OCI-LY7 (cell line): ENCODE results near the gene ARL6IP5. TPM values are rescaled to one million over a fixed set of nuclear protein-coding genes. Genes with fewer than 3 reads are reported as not detected.
A peak's percentile ranks its signal among the peaks of the same experiment; 100 is the strongest.

Source experiments
- BruUV-seq: library from RNA; stranded (reverse); fragments of 400-500 nt; replicated peaks from 2 replicates; lab custom pipeline; 2021; lab: Mats Ljungman, UMichigan
- CTCF ChIA-PET: fragments of 300-600 bp; sonication (Branson Sonifier 250); formaldehyde crosslinking; loops from one replicate; lab custom pipeline; 2022; ENCODE audit warnings: antibody characterized with exemption; ENCODE audit not compliant: unreplicated experiment; lab: Charles Lee
- POLR2A ChIA-PET: fragments of 300-600 bp; sonication (Branson Sonifier 250); formaldehyde crosslinking; loops from one replicate; lab custom pipeline; 2022; ENCODE audit warnings: antibody characterized with exemption; lab: Charles Lee
- DNase-seq: peaks from one replicate; pipeline ENCODE4 v3.0.0-alpha.2; 2015; ENCODE audit warnings: low spot score
- H2AFZ ChIP-seq: fragments of 200-600 bp; sonication (generic), shearing (Covaris generic); 2 replicates; pipeline ENCODE4 v1.6.1; 2014; ENCODE audit warnings: mild to moderate bottlenecking, antibody characterized with exemption, low read length, moderate library complexity
- H3K27ac ChIP-seq: fragments of 200-600 bp; sonication (generic); 2 replicates; pipeline ENCODE4 v1.5.1; 2014; ENCODE audit warnings: mixed run types, low read depth, mild to moderate bottlenecking, moderate library complexity, low read length, inconsistent platforms; ENCODE audit not compliant: poor library complexity, severe bottlenecking
- H3K36me3 ChIP-seq: fragments of 200-600 bp; sonication (generic); 2 replicates; pipeline ENCODE4 v1.6.1; 2014; ENCODE audit warnings: mild to moderate bottlenecking, antibody characterized with exemption, low read length, moderate library complexity, mixed read lengths; ENCODE audit not compliant: insufficient read depth
- H3K4me1 ChIP-seq: fragments of 200-600 bp; sonication (generic); 2 replicates; pipeline ENCODE4 v1.5.1; 2014; ENCODE audit warnings: mild to moderate bottlenecking, low read length; ENCODE audit not compliant: insufficient read depth, poor library complexity, severe bottlenecking
- H3K4me2 ChIP-seq: fragments of 200-600 bp; sonication (generic); 2 replicates; pipeline ENCODE4 v1.6.1; 2014; ENCODE audit warnings: mild to moderate bottlenecking, low read length
- H3K4me3 ChIP-seq: fragments of 200-600 bp; sonication (generic); 2 replicates; pipeline ENCODE4 v1.5.1; 2014; ENCODE audit warnings: mild to moderate bottlenecking, low read depth, low read length; ENCODE audit not compliant: poor library complexity, severe bottlenecking
- H3K79me2 ChIP-seq: fragments of 200-600 bp; sonication (generic); 2 replicates; pipeline ENCODE4 v1.6.1; 2016; ENCODE audit warnings: low read depth, mild to moderate bottlenecking, low read length, moderate library complexity, mixed read lengths; ENCODE audit not compliant: insufficient read depth
- H3K9me2 ChIP-seq: fragments of 200-600 bp; sonication (generic); 2 replicates; pipeline ENCODE4 v1.6.1; 2016; ENCODE audit warnings: mild to moderate bottlenecking, low read length, mixed read lengths; ENCODE audit not compliant: insufficient read depth
- H3K9me3 ChIP-seq: fragments of 200-600 bp; sonication (generic); 2 replicates; pipeline ENCODE4 v1.6.1; 2014; ENCODE audit warnings: mild to moderate bottlenecking, mixed run types, low read length, mixed read lengths
- H4K20me1 ChIP-seq: fragments of 200-600 bp; sonication (generic); 2 replicates; pipeline ENCODE4 v1.6.1; 2014; ENCODE audit warnings: mild to moderate bottlenecking, antibody characterized with exemption, low read length, moderate library complexity, mixed read lengths; ENCODE audit not compliant: insufficient read depth
- CTCF ChIP-seq: fragments of 200-600 bp; sonication (generic); conservative IDR thresholded peaks from 2 replicates; pipeline ENCODE4 v1.5.1; 2014; ENCODE audit warnings: mild to moderate bottlenecking, antibody characterized with exemption, low read length, moderate library complexity, mixed read lengths
- EZH2phosphoT487 ChIP-seq: fragments of 200-600 bp; sonication (generic); IDR thresholded peaks from 2 replicates; pipeline ENCODE4 v1.6.1; 2018; ENCODE audit warnings: low read depth, borderline replicate concordance, mild to moderate bottlenecking, mixed run types, antibody characterized with exemption, low read length, moderate library complexity, mixed read lengths
- intact Hi-C: fragments of 100-400 bp; cut with micrococcal nuclease; formaldehyde crosslinking; loops from one replicate; pipeline ENCODE4 v1.10.0; 2022; ENCODE audit not compliant: unreplicated experiment
- total RNA-seq, 2 experiments: library from RNA; depleted of rRNA in 1 of 2; stranded (reverse); fragments of >200 nt in 1 of 2; shearing (Covaris generic) in 1 of 2; gene quantifications; 2 replicates each; pipeline ENCODE4 v1.2.3, GENCODE V29; 2014 to 2022

Gene ARL6IP5
- total RNA-seq, 2 experiments from 2014 or later: 26.7 to 28.9 TPM

- H3K4me3 ChIP-seq: peak within 1 kb of the TSS; percentile 99
- BruUV-seq: no TSS peak
- TF ChIP-seq EZH2phosphoT487 (no peak), CTCF (no peak)
- H3K79me2 ChIP-seq: peaks cover 48% of the 10 kb centered on the region
- H4K20me1 ChIP-seq: peaks cover 5% of the 10 kb centered on the region; the same call in 1 of the 2 replicates
- H2AFZ ChIP-seq: peak within 1 kb of the TSS; percentile 50; the same call in 1 of the 2 replicates
- H3K4me1 ChIP-seq: peaks cover 64% of the 10 kb centered on the region
- peak; percentile 90 for DNase-seq
- H3K9me3 ChIP-seq: no peaks in the 10 kb centered on the region
- intact Hi-C loops: loop anchor here (1.0 kb wide), 1 partner anchor 29 kb away; no protein-coding TSS in a partner anchor
- no peaks in the 10 kb centered on the region for H3K9me2 ChIP-seq
- ChIA-PET CTCF (no interaction called here), POLR2A (interaction anchor here (0.6 to 7.5 kb wide), 5 partner anchors 11 to 51 kb away, joined by 3 to 49 read pairs (median 12); partner anchors contain the start of gene TMF1)
- H3K4me2 ChIP-seq: peak within 1 kb of the TSS; percentile 91
- peaks cover 27% of the 10 kb centered on the region for H3K36me3 ChIP-seq
- H3K27ac ChIP-seq: peak within 1 kb of the TSS; percentile 77
These were observed 4.4 kb upstream of the ARL6IP5 start, which contains the start of gene UBA3 for GRCh38 chr3:69080233-69080920. Gene UBA3 (minus strand): TSS chr3:69080365. CDS start chr3:69080353, 12 bp downstream.

GRCh38 chr3:69081583-69082262 lies 3.0 kb upstream of the ARL6IP5 start:
- Histone ChIP-seq H3K36me3 (peaks cover 13% of the 10 kb centered on the region), H3K9me2 (no peaks in the 10 kb centered on the region), H3K4me1 (peaks cover 71% of the 10 kb centered on the region), H3K79me2 (peaks cover 49% of the 10 kb centered on the region), H3K4me2 (peak overlapping the region; percentile 77), H3K4me3 (no peak overlapping the region), H4K20me1 (peaks cover 5% of the 10 kb centered on the region; the same call in 1 of the 2 replicates), H3K27ac (peak overlapping the region; percentile 77), H2AFZ (peak overlapping the region; percentile 86; the same call in 1 of the 2 replicates), H3K9me3 (no peaks in the 10 kb centered on the region)
- BruUV-seq: no TSS peak
- POLR2A ChIA-PET: interaction anchor here (0.8 to 7.5 kb wide), 6 partner anchors 11 to 29 kb away, joined by 3 to 49 read pairs (median 4); partner anchors contain the start of gene TMF1
- intact Hi-C loops: no loop called here
- TF ChIP-seq CTCF: no peak
- TF ChIP-seq EZH2phosphoT487: no peak
- peak; percentile 21 for DNase-seq
- CTCF ChIA-PET: no interaction called here
